DMS153 treated with DMSO at 0.1 percent for 48 hours (cell line): ENCODE results near the gene SNX25.
A peak's percentile ranks its signal among the peaks of the same experiment; 100 is the strongest.
"Not testable (repeated sequence)": the region's sequence is repeated elsewhere in the genome, so short reads cannot be mapped to it uniquely, and the experiment has no call there.

Experiments used
- DNase-seq: peaks from one replicate; lab custom pipeline; 2025; ENCODE audit not compliant: unreplicated experiment; lab: John Stamatoyannopoulos, UW

SNX25 gene

GRCh38 chr4:185209031-185209851 is at the start of gene SNX25:
SNX25 (plus strand) TSS chr4:185209598; CDS start chr4:185209827, 229 bp downstream.
- DNase-seq = peak; percentile 60

- no peak for DNase-seq
These were observed 43.8 kb upstream of the SNX25 start for GRCh38 chr4:185165605-185166063.

- no peak for DNase-seq
These were observed 42.2 kb upstream of the SNX25 start for GRCh38 chr4:185167234-185167633.

- no peak for DNase-seq
These were observed 37.9 kb upstream of the SNX25 start for GRCh38 chr4:185171373-185172071.

- DNase-seq = no peak
These were observed 29.9 kb upstream of the SNX25 start for GRCh38 chr4:185179488-185179887.

GRCh38 chr4:185182239-185182638 is 27.2 kb upstream of the SNX25 start:
- no peak for DNase-seq

- peak; percentile 96 for DNase-seq
These were observed 25.6 kb upstream of the SNX25 start for GRCh38 chr4:185183622-185184281.

GRCh38 chr4:185186769-185187168 is 22.6 kb upstream of the SNX25 start:
- no peak for DNase-seq

GRCh38 chr4:185189606-185190305 is 19.6 kb upstream of the SNX25 start:
- no peak for DNase-seq

- no peak for DNase-seq
These were observed 19.0 kb upstream of the SNX25 start for GRCh38 chr4:185190306-185190856.

- DNase-seq = no peak
These were observed 17.3 kb upstream of the SNX25 start for GRCh38 chr4:185192059-185192458.

- no peak for DNase-seq
These were observed 14.2 kb upstream of the SNX25 start for GRCh38 chr4:185194924-185195888.

- DNase-seq = no peak
These were observed 13.0 kb upstream of the SNX25 start for GRCh38 chr4:185196437-185196836.

GRCh38 chr4:185198189-185198588 is 11.2 kb upstream of the SNX25 start:
- DNase-seq = not testable (repeated sequence)

- no peak for DNase-seq
These were observed 7.1 kb upstream of the SNX25 start for GRCh38 chr4:185201977-185202962.

GRCh38 chr4:185202984-185203485 is 6.4 kb upstream of the SNX25 start:
- DNase-seq = no peak

- peak; percentile 47 for DNase-seq
These were observed 5.7 kb upstream of the SNX25 start, which contains the start of gene CFAP97 for GRCh38 chr4:185203486-185204237. CFAP97 (minus strand) TSS chr4:185204000; CDS start chr4:185191196, 12,804 bp downstream.
